IPS-NIHi7 (cell line): ENCODE measurements around the gene SLC18A3.

Experiments
- DNase-seq: peaks from one replicate; pipeline ENCODE4 v3.0.0; 2012; ENCODE audit warnings: mixed read lengths; ENCODE audit errors: extremely low spot score

Gene SLC18A3

DNA sequence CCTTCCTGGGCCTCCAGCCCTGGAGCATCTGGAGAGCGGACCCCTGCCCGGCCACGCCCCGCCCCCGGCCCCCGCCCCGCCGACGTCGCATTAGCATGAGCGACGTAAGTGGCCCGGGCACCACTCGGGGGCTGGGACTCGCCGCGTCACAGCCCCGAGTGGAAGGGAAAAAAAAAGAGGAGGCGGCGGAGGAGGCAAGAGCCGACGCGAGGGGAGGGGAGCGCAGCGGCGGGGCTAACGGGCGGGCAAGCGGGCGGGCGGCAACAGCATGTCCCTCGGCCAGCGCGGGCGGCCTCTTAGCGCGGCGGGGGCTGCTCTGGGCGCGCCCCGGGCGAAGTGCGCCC, at the start of gene SLC18A3:
TSS of gene SLC18A3 (plus strand) at position 197 of the 344 bp plus-strand sequence. CDS start 431 bp downstream, outside the sequence.
- no peak for DNase-seq

DNA sequence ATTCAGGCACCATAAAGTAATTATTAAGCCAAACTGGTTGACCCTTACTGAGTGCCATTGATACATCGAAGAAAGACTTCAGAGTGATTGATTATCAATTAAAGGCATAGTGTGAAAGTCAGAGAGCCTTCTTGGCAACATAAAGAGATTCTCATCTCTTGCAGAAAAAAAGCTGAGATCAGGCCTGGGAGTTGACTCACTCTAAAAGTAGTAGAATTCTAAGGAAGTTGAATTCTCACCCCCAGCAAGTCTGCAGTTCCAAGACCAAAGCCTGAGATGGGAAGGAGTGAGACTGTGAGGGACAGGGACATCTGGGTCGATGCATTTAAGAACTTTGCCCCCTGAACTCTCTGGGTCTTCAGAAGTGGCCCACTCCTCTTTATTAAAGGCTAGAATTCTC, 49.6 kb upstream of the SLC18A3 start:
- no peak for DNase-seq

DNA sequence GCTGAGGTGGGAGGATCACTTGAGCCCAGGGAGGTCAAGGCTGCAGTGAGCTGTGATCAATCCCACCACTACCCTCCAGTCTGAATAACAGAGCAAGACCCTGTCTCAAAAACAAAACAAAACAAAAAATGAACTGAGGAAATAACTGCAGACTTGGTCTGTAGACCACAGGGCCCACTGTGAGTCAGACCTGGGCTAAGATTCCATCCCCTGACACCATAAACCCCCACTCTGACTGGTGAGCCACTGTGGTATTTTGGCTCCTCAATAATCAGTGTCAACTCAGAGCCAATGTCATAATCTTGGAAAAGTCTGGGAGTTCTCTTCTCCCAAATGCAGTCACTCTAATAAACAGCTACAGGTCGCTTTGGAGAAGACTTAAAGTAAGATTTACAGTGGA, 47.2 kb upstream of the SLC18A3 start:
- DNase-seq, result no peak

DNA sequence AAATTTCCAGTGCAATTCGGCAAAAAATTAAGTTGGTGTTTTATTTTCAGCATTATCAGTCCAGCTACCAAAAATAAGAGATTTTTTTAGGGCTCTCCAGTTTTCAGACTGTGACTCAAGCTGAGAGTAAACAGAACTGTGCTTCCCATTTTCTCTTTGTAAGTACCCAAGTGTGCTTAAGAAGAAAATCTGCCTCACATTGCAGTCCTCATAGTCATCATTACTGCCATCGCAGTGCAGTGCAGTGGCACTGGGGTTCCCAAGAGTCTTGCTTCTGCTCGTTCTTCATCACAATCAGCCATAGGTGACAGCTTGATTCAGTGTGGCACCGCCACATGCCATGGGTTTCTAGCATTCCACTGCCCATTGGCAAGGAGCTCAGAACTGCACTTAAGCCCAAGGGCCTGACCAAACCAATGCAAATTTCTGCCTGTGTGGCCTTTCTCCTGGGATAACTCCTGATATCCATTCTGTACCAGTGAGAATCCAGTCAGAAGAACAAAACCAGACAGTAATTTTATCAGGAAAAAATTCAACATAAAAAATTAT, 45.6 kb upstream of the SLC18A3 start:
- DNase-seq, result no peak

DNA sequence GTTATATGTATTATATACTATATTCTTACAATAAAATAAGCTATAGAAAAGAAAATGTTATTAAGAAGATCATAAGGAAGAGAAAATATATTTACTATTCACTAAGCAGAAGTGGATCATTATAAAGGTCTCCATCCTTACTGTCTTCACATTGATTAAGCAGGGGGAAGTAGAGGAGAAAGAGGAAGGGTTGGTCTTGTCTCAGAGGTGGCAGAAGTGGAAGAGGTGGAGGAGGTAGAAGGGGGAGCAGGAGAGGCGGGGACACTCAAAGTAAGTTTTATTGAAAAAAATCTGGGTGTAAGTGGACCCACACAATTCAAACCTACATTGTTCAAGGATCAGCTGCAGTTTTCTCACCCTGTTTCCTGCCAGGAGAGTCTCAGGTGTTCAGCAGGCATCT, 42.3 kb upstream of the SLC18A3 start:
- no peak for DNase-seq

DNA sequence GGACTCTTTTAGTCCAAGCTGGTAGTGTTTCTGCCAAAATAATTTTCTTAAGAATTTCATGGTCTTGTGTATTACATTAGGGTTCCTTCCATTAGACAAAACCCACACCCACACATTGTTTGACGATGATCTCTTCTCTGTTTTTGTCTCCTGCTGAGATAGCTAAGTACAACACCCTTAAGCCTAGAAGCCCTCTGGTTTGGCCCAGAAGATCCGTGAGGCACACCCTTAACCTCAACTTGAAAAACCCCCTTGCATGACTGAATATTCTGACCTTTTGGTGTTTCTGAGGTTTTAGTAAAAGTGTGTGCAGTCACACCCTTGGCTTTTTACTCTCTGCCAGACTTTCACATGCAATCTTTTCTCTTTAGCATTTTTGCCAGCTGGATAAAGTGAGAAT, 41.9 kb upstream of the SLC18A3 start:
- no peak for DNase-seq

DNA sequence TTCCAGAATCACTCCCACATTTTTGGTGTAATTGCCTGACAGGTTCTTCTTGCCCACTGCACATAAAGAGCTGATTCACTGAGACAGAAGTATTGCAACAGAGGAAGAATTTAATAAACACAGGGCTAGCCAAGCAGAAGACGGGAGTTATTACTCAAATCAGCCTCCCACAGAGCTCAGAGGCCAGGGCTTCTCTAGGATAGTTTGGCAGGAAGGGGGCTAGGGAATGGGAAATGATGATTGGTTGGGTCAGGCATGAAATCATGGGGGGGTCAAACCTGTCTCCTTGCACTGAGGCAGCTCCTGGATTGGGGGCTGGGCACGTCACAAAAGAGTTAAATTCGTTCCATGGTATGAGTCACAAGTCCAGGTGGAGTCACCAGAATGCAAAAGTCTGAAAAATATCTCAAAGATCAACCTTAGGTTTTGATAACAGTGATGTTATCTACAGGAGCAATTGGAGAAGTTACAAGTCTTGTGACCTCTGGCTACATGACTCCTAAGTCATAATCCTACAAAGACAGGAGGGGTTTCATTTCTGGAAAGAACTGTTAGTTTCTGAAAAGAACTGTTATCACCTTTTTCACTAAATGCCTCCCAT, 41.0 kb upstream of the SLC18A3 start:
- DNase-seq, result no peak

DNA sequence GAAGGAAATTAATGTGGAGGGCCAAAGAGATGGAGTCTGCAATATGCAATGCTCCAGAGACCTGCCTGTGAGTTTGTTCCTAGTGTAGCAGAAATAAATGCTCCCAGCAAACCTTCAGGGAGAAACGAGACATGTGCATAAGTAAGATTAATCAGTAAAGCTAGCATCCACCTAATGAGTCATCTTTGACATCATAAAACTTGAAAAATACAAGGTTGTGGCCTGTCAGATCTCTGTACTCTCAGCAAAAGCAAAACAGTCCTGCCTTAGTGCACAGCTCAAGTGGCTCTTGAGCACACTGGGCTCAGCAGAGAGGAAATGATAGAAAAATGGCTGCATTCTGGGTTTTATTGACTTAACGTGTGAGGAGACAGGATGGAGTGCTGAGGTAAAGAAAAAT, 38.7 kb upstream of the SLC18A3 start:
- DNase-seq, result no peak

DNA sequence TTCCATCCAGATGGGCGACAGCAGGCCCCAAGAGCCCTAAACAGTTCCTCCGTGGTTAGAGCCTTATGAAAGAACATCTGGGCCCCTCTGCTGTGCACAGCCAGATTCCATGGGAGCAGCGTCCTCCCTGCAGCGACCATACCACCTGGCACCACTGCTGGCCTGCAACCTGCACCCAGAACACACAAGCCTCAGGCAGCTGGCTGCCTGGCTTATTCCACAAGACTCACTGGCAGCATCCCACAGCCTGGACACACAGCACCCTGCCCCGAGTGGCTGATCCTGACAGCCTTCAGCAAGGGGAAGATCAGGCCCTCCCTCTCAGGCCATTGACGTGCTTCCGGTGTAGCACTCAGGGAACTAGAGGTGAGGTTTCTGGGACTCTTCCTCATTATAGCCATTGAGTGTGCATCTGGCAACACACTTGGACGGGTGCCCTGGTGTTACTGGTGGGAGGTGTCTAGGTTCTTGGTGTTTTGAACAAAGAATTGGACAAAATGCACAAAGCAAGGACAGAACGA, 37.5 kb upstream of the SLC18A3 start:
- no peak for DNase-seq

DNA sequence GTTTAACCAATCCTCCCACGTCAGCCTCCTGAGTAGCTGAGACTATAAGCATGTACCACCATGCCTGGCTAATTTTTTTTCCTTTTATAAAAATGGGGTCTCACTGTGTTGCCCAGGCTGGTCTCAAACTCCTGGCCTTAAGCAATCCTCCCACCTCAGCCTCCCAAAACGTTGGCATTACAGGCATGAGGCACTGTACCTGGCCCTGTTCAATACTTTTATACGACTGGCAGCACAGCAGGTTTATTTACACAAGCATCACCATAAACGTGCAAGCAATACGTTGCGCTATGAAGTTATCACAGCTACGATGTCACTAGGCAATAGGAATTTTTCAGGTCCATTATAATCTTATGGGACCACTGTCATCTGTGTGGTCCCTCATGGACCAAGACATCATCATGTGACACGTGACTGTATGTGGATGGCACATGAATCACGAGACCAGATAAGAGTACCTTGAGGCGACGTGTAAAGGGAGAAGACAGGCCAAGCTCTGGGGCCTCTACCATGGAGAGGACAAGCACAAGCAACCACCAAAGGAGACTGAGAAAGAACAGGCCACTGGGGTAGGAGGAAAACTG, 34.5 kb upstream of the SLC18A3 start:
- DNase-seq, result no peak

DNA sequence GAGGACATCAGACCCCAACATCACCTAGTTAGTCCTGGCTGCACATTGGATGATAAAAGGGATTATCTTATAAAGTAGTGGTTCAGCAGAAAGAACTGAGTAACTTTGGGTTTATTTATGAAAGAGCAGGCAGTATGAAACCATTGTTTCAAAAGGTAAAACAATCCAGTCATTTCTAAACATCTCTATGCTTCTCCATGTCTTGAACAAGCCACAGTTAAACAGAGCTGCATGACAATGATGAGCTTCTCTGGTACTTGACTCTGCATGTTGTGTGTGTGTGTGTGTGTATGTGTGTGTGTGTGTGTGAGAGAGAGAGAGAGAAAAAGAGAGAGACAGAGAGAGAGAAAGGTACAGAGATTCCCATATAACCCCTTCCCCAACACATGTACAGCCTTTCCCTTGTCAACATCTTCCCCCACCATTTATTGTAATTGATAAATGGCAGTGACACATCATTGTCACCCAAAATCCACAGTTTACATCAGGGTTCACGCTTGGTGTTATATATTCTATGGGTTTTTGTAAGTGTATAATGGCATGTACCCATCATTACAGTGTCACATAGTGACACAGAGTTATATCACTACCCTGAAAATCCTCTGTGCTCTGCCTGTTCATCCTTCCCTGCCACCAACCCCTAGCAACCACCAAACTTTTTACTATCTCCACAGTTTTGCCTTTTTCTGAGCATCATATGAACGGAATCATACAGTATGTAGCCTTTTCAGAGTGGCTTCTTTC, 32.8 kb upstream of the SLC18A3 start:
- DNase-seq, result no peak

DNA sequence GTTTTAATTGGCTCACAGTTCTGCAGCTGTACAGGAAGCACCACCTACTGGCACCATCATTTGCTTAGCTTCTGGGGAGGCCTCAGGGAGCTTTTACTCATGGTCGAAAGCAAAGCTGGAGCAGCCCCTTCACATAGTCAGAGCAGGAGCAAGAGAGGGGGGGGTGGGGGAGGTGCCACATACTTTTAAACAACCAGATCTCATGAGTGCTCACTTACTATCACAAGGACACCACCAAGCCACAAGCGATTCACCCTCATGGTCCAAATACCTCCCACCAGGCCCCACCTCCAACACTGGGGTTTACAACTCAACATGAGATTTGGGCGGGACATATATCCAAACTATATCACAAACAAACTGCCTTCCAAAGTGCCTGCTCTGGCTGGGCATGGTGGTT, 31.7 kb upstream of the SLC18A3 start:
- no peak for DNase-seq

DNA sequence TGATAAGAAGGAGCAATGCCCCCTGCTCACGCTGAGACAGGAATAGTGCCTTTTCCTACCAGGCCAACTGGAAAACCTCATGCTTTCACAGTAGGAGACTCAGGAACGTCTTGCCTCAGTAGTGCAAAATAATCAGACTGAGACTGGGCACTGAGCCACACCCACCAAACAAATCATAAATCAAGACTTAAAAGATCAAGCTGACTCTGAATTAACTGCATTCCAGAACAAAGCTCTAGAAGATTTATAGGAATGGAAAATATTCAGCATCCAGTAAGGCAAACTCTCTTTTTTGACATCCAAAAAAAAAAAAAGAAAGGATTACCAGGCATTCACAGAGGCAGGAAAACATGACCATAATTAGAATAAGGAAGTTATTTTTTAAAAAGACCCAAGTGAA, 30.5 kb upstream of the SLC18A3 start:
- no peak for DNase-seq

DNA sequence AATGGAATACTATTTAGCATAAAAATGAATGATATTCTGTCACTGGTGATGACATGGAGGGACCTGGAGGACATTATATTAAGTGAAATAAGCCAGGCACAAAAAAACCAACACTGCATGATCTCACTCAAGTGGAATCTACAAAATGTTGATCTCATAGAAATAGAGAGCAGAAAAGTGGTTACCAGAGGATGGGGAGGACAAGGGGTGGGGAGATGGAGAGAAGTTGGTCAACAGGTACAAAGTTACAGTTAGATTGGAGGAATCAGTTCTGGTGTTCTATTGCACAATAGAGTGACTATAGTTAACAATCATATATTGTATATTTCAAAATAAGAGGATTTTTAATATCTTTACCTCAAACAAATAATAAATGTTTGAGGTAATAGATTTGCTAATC, 24.7 kb upstream of the SLC18A3 start:
- DNase-seq, result no peak

DNA sequence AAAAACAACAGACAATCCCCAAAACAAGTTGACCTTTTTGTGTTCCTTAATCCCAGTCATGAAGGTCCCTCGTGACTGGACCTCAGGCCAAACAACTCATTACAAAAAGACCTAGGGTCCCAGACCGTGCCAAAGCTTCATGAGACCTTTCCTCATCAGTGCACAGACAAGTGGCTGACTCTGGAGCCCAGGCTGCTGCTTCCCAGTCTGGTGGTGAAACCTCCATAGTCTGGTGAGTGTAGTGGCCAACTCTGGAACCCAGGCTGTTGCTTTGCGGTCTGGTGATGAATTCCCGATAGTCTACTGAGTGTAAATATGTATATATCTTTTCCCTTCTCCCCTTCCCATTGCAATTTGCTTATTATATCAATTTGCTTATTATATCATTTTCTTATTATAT, 22.1 kb upstream of the SLC18A3 start:
- no peak for DNase-seq

DNA sequence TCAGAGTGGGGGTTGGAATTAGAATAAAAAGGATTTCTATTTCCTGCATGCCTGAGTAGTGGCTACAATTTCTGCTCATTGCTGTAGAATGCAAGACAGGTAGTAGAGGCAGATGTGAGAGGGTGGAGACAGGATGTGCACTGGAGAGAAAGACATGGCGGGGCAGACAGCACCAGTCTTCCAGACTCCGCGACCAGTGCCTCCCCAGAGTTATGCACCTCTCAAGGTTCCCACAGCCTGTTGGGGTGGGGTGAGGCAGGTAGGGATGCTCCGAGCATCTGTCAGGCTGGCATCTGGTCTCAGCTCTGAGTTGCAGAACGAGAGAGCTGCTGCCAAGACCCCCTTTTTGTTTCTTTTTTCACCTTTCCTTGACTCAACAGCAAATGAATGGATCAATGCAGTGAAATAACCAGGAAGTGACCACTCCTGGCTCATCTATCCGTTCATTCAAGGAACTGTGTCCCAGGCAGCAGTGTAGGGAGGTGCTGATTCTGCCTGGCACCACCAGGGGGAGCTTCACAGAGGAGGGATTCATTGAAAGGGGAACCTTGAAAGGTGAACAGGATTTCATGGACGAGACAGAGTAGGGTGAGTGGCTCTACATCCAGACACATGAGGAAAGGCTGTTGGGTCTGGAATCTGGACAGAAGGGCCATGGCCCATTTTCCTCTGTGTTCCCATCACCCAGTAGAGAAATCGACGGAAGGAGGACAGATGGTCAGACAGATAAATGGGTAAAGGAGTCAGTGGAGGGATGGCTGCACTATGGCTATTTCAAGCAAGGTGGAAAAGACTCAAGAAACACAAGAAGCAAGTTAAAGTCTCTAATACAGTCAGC, 17.2 kb upstream of the SLC18A3 start:
- peak; percentile 89 for DNase-seq

DNA sequence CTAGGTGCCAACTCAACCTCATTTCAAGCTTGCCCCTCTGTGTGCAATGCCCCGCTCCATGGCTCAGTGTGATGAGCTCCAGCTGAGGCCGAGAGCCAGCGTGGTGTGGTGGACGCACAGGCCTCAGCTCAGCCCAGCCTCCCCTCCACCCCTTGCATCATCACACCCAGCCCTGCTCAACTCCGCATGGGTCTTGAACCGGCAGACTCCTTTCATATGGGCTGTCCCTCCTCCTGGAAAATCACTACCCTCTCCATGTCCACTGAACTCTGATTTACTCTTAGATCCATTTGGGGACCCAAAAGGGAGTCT, 16.6 kb upstream of the SLC18A3 start:
- DNase-seq, result no peak

DNA sequence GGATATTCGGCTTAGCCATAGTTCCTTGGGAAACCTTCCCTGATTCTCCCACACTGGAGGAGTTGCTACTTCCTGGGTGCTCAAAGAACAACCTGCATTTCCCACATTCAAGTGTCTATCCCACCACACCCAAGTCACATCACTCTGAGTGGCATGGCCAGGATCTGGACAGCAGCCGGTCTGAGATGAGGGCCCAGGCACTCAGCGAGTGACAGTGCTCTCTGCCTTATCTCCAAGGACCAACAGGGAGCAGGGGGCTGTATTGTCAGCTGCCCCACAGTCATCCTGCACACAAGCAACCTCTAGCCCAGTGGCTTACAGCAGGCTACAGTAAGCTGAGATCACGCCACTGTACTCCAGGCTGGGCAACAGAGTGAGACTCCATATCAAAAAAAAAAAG, 16.1 kb upstream of the SLC18A3 start:
- peak; percentile 8 for DNase-seq

DNA sequence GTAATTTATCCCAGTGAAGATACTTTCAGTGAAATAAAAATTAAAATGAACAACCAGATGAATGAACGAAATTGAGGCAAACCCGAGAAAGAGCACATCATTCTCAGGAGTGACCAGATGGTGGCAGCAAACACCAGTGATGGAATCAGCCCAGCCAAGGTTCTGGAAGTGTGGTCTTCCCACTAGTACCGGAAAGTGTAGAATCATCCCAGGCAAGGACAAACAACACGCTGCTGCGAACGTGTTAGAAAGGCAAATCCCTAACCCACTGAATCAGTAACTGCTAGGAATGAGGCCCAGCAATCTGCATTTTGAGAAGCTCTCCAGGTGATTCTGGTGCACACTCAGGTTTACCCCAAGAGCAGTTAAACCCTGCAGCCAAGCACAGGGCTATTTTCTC, 15.5 kb upstream of the SLC18A3 start:
- DNase-seq, result peak; percentile 83

DNA sequence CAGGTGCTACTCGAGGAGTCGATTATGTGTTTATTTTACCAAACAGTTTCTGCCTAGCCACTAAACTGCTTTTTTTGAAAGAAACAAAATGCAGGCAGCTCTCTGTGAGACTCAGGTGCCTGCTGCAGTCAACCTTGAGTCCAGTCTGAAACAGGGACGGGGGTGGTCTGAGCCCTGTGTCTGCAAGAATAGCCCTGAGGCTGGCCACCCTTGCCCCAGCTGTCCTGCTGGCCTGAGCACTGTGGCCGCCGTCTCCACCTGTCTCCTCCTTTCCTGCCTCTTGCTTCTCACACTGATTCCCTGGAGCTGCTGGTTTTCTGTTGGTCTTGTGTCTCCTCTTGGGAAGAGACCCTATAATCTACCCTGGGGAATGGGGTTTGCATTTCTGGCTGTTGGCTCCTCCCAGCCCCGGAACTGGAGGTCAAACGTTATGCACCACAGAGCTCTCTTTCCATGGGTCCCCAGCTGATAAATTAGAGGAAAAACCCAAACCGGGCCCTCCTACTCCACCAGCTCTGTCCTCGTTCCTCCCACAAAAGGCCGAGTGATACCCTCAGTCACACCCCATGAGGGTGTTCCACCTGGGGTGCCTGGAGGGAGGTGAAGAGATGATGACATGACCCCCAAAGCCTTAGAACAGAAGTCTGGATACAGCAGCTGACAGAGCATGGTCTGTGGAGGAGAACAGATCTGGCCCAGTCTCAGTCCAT, 15.0 kb upstream of the SLC18A3 start:
- peak; percentile 6 for DNase-seq

DNA sequence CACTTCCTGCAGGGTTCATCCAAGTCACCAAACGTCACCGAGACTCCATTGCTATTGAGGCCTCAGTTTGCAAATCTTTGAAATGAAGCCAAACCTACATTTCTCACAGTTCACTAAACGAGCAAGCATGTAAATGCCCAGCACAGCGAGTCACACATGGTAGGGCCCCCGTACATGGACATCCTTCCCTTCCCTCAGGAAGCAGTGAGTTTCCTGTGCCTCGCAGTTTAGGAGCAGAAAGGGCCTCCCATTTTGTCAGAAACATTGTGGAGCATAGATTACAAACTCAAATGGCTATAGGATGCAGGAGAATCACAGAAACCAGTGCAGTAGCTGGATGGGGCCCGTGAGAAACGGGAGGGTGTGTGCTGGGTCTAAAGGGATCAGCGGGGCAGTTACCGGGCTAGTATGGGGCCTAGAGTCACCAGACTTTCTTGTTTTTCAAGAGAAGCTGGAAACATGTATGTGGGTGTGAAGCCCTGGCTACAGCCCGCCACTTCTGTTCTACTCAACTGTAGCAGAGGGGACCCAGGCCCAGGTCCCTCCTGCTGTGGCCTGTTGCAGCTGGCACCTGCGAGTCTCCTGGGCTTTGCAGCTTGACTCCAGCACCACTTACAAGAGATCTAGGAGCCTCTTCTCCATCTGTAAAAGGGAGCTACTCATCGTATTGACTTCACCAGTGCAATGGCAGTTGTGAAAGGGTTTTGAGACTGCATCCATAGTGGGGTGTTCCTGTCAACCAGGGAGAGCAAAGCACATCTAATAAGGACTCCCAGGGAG, 14.2 kb upstream of the SLC18A3 start:
- peak; percentile 5 for DNase-seq
